Suprapubic skin (tissue), 4 donors: Measurements from ENCODE around the gene PPIL3.

Experiments used
- CTCF ChIP-seq, 2 donors: fragments of 200-600 bp in 1 of 2; fragments of 450-650 bp in 1 of 2; sonication (generic) in 1 of 2; IDR thresholded peaks; one replicate each; pipeline ENCODE4 v1.5.1; 2016 to 2019; ENCODE audit warnings: antibody characterized with exemption in 2 of 2, mild to moderate bottlenecking in 1 of 2, moderate library complexity in 1 of 2
- POLR2A ChIP-seq, 2 donors: fragments of 450-650 bp; IDR thresholded peaks; one replicate each; pipeline ENCODE4 v1.6.1; 2017; ENCODE audit warnings: antibody characterized with exemption in 2 of 2, mild to moderate bottlenecking in 2 of 2, moderate library complexity in 2 of 2
- POLR2AphosphoS5 ChIP-seq, 3 donors: sonication (generic); formaldehyde crosslinking; IDR thresholded peaks; one replicate each; pipeline ENCODE4 v1.6.1; 2017; ENCODE audit warnings: antibody characterized with exemption in 3 of 3

DNA sequence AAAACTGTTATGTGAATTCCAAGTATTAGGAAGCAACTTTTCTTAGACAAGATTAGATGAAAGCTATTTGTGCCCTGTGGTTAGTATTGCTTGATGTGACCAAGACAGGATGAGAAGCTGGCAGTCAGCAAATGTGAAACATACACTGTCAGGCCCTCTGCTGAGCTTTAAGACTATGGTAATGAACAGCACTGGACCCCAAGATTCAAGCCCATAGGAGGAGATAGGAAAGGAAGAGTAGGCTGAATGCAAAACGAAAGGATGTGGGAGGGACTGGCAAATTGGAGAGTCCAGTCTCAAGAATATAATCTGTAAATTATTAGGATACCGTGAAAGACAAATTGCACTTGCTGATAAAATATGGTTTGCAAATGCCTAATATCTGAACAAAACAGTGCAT, 60.8 kb downstream of the PPIL3 start:
- no peak for TF ChIP-seq CTCF (IDR thresholded peaks at IDR 0.05)
- no peak for TF ChIP-seq POLR2AphosphoS5 (IDR thresholded peaks at IDR 0.05)
- no peak for TF ChIP-seq POLR2A (IDR thresholded peaks at IDR 0.05)
